Smooth muscle cell (in vitro differentiated cells): ENCODE results near the gene KIF26B. TPM values are rescaled to one million over a fixed set of nuclear protein-coding genes. Genes with fewer than 3 reads are reported as not detected.

Experiments used
- DNase-seq: peaks from one replicate; lab custom pipeline; 2025; ENCODE audit not compliant: unreplicated experiment; lab: John Stamatoyannopoulos, UW
- H2AFZ ChIP-seq: fragments of 200-600 bp; sonication (generic); 2 replicates; pipeline ENCODE4 v1.6.0; 2016; ENCODE audit warnings: antibody characterized with exemption, low read depth, mild to moderate bottlenecking
- H3F3A ChIP-seq: fragments of 200-600 bp; sonication (generic); 2 replicates; pipeline ENCODE4 v1.6.0; 2017; ENCODE audit warnings: antibody characterized with exemption, low read depth
- H3K27ac ChIP-seq: fragments of 200-600 bp; sonication (generic); 2 replicates; pipeline ENCODE4 v1.5.1; 2016; ENCODE audit warnings: low read depth, mild to moderate bottlenecking
- H3K27me3 ChIP-seq: fragments of 200-600 bp; sonication (generic); 2 replicates; pipeline ENCODE4 v1.6.1; 2016; ENCODE audit warnings: low read depth, mild to moderate bottlenecking
- H3K36me3 ChIP-seq: fragments of 200-600 bp; sonication (generic); 2 replicates; pipeline ENCODE4 v1.5.1; 2016; ENCODE audit warnings: low read depth
- H3K4me1 ChIP-seq: fragments of 200-600 bp; sonication (generic); 2 replicates; pipeline ENCODE4 v1.5.1; 2016; ENCODE audit warnings: low read depth
- H3K4me2 ChIP-seq: fragments of 200-600 bp; sonication (generic); 2 replicates; pipeline ENCODE4 v1.6.0; 2016; ENCODE audit warnings: mild to moderate bottlenecking
- H3K4me3 ChIP-seq: fragments of 200-600 bp; sonication (generic); 2 replicates; pipeline ENCODE4 v1.5.1; 2016; ENCODE audit warnings: mild to moderate bottlenecking
- H3K79me2 ChIP-seq: fragments of 200-600 bp; sonication (generic); 2 replicates; pipeline ENCODE4 v1.6.0; 2016; ENCODE audit warnings: low read depth, mild to moderate bottlenecking
- H3K9ac ChIP-seq: fragments of 200-600 bp; sonication (generic); 2 replicates; pipeline ENCODE4 v1.6.0; 2016; ENCODE audit warnings: low read depth
- H3K9me3 ChIP-seq: fragments of 200-600 bp; sonication (generic); replicated peaks from 2 replicates; pipeline ENCODE4 v1.5.1; 2016; ENCODE audit warnings: low read depth
- H4K20me1 ChIP-seq: fragments of 200-600 bp; sonication (generic); 2 replicates; pipeline ENCODE4 v1.6.0; 2016; ENCODE audit warnings: low read depth
- CTCF ChIP-seq: fragments of 200-600 bp; sonication (generic); IDR thresholded peaks from 2 replicates; pipeline ENCODE4 v1.5.1; 2017; ENCODE audit warnings: borderline replicate concordance, mild to moderate bottlenecking, antibody characterized with exemption; ENCODE audit not compliant: insufficient read depth, poor library complexity, severe bottlenecking
- WGBS: methylation state at CpG from one replicate; pipeline ENCODE4 v1.1.7; 2016; ENCODE audit warnings: low lambda C conversion rate; 5-methylcytosine and 5-hydroxymethylcytosine counted together
- polyA plus RNA-seq: library from polyadenylated mRNA; unstranded; fragments of >200 nt; fragmentation: Nextera tagmentation; extraction: Ambion mirVana; gene quantifications from 2 replicates; pipeline ENCODE4 v1.2.1, GENCODE V29; 2016
- total RNA-seq: library from RNA; depleted of rRNA; stranded (reverse); fragments of >200 nt; gene quantifications from 2 replicates; pipeline ENCODE4 v1.2.3, GENCODE V29; 2014

The KIF26B gene
- total and polyA plus RNA-seq, 2 experiments from 2014 or later = 24.9 to 43.3 TPM

GRCh38 chr1:245558069-245558468 lies 403.3 kb downstream of the KIF26B start:
- DNase-seq = no peak
- Histone ChIP-seq H3K4me3 (no peak overlapping the region), H2AFZ (no peak overlapping the region), H3K4me2 (no peak overlapping the region), H3F3A (no peaks in the 10 kb centered on the region), H3K9me3 (no peaks in the 10 kb centered on the region), H3K27me3 (no peaks in the 10 kb centered on the region), H3K4me1 (no peaks in the 10 kb centered on the region), H3K27ac (no peak overlapping the region), H3K79me2 (peaks cover 10% of the 10 kb centered on the region), H3K9ac (no peak overlapping the region), H3K36me3 (no peaks in the 10 kb centered on the region), H4K20me1 (peaks cover 89% of the 10 kb centered on the region)
- WGBS = 86% methylated on average over 5 of the region's 5 CpGs
- TF ChIP-seq CTCF = no peak

- H3K27me3 ChIP-seq = no peaks in the 10 kb centered on the region
- DNase-seq = no peak
- 92% methylated on average over 12 of the region's 12 CpGs for WGBS
- H3K27ac ChIP-seq = no peak overlapping the region
- H3K4me2 ChIP-seq = no peak overlapping the region
- H3K9me3 ChIP-seq = no peaks in the 10 kb centered on the region
- H3K79me2 ChIP-seq = peaks cover 7% of the 10 kb centered on the region
- H4K20me1 ChIP-seq = peaks cover 73% of the 10 kb centered on the region
- H3K9ac ChIP-seq = no peak overlapping the region
- TF ChIP-seq CTCF = no peak
- no peaks in the 10 kb centered on the region for H3K4me1 ChIP-seq
- no peaks in the 10 kb centered on the region for H3K36me3 ChIP-seq
- no peak overlapping the region for H2AFZ ChIP-seq
- H3K4me3 ChIP-seq = no peak overlapping the region
- H3F3A ChIP-seq = no peaks in the 10 kb centered on the region
Measured at GRCh38 chr1:245560316-245560859, 405.6 kb downstream of the KIF26B start.

- no peak overlapping the region for H2AFZ ChIP-seq
- H3K4me3 ChIP-seq = no peak overlapping the region
- H4K20me1 ChIP-seq = peaks cover 62% of the 10 kb centered on the region
- no peak overlapping the region for H3K4me2 ChIP-seq
- H3K4me1 ChIP-seq = no peaks in the 10 kb centered on the region
- H3K27ac ChIP-seq = no peak overlapping the region
- no peaks in the 10 kb centered on the region for H3K36me3 ChIP-seq
- H3K9me3 ChIP-seq = no peaks in the 10 kb centered on the region
- peaks cover 7% of the 10 kb centered on the region for H3K79me2 ChIP-seq
- 97% methylated on average over 10 of the region's 10 CpGs for WGBS
- no peak for TF ChIP-seq CTCF
- DNase-seq = no peak
- no peak overlapping the region for H3K9ac ChIP-seq
- H3F3A ChIP-seq = no peaks in the 10 kb centered on the region
- H3K27me3 ChIP-seq = no peaks in the 10 kb centered on the region
Measured at GRCh38 chr1:245561665-245562234, 407.0 kb downstream of the KIF26B start.

- H3K4me1 ChIP-seq = peaks cover 2% of the 10 kb centered on the region
- H3K36me3 ChIP-seq = no peaks in the 10 kb centered on the region
- H3K4me3 ChIP-seq = no peak overlapping the region
- H2AFZ ChIP-seq = no peak overlapping the region
- H3K4me2 ChIP-seq = no peak overlapping the region
- 88% methylated on average over 2 of the region's 2 CpGs for WGBS
- H4K20me1 ChIP-seq = peaks cover 38% of the 10 kb centered on the region
- TF ChIP-seq CTCF = no peak
- H3K9ac ChIP-seq = no peak overlapping the region
- peaks cover 22% of the 10 kb centered on the region for H3K79me2 ChIP-seq
- no peaks in the 10 kb centered on the region for H3K9me3 ChIP-seq
- H3K27me3 ChIP-seq = no peaks in the 10 kb centered on the region
- H3F3A ChIP-seq = peaks cover 4% of the 10 kb centered on the region
- H3K27ac ChIP-seq = no peak overlapping the region
- DNase-seq = no peak
Measured at GRCh38 chr1:245566134-245566533, 411.3 kb downstream of the KIF26B start.
